HG03060 (cell line): ENCODE data around the gene CHCHD10.

Source experiments
- ATAC-seq: cut with Tn5 transposase; IDR thresholded peaks from one replicate; pipeline ENCODE4 v1.9.1; 2021; ENCODE audit warnings: low read depth, moderate number of reproducible peaks; ENCODE audit not compliant: unreplicated experiment

CHCHD10 gene

DNA sequence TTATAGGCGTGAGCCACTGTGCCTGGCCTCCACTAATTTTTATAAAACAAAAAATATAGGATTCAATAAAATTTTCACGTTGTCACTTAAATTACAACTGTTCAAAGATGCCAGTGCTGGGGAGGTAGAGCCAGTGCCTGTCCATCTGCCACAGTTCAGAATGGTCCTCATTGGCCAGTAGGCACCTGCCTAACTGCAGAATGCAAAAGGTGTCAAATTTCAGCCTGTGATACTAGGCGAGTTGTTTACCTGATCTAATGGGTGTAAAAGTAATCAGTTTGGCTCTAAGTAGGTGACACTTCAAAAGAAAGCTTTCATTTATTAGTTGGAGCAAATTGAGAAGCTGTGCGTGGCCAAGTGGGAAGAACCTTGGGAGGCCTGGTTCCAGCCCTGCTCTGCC is 21.3 kb upstream of the CHCHD10 start:
- no peak for ATAC-seq

DNA sequence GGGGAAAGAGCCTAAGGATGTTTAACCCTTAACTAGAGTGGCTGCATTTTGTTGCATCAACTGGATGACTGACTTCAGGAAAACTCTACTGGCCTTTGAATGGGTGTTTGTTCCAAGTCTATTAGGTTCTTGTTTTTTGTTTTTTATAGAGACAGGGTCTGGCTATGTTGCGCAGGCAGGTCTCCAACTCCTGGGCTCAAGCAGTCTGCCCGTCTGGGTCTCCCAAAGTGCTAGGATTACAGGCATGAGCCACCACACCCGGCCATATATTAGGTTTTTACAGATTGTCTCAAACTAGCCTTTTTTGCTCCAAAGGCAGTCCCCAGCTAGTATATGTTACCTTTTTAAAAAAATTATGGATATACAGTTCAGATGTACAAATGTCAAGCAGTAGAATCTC is 20.1 kb upstream of the CHCHD10 start:
- ATAC-seq, result no peak

DNA sequence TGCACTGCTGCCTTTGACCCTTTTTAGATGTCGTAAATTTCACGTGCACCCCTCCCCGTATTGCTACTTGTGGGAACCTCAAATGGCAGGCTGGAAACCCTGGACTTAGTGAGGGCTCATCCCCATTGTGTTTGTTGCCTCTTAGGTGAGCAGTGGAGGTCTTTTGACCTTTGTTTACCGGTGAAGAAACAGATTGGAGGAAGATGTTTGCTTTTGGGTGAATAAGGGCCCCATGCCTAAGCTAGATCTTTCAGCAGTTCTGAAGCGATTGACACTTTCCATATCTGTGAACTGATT is 19.8 kb upstream of the CHCHD10 start:
- ATAC-seq, result no peak

DNA sequence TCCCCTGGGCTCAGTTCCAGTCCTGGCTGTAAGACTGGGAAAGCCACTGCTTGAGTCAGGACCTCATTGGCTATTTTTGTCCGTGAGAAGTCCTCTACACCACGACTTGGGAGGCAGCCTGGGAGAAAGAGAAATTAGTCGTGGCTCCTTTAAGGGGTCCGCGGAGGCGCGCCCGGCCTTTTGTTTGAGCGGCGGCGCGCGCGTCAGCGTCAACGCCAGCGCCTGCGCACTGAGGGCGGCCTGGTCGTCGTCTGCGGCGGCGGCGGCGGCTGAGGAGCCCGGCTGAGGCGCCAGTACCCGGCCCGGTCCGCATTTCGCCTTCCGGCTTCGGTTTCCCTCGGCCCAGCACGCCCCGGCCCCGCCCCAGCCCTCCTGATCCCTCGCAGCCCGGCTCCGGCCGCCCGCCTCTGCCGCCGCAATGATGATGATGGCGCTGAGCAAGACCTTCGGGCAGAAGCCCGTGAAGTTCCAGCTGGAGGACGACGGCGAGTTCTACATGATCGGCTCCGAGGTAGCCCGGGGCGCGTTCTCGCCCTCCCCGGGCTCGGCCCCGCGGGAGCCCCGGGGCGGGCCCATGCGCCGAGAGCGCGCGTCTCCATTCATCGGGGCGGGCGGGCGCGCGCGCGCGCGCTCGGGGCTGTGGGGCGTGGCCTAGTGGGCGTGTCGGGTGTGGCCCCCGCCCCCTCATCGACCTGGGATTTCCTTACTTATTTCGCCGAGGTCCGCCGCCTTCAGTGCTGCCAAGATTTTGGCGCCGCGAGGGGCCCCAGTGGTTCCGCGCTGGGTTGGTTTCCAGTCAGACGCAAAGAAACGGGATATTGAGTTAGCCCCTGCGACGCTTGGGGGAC is 19.2 kb upstream of the CHCHD10 start, which contains the start of gene SMARCB1:
Gene SMARCB1, plus strand, starts transcription at position 215 of the 848 bp plus-strand sequence. Its CDS starts 204 bp downstream, at position 419.
- ATAC-seq, result peak; percentile 44

DNA sequence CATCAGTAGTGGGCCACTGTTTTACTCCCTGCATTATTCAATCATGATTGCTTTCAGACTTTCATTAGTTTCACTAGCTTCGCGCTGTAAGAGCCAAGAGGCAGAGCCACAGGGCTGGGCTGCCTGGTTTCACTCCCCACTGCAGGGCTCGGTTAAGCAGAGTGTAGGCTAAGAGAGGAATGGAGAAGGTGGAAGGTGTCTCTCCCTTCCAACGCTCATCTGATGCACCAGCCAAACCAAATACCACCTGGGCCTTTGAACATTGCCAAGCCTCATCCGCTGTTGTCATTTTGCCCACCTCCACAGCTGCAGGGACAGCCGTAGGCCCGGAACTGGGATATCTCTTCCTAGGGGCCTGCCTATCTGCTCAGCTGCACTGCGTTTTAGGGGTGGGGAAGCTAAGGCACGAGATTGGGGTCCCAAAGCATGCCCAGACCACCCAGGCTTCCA is 18.5 kb upstream of the CHCHD10 start:
- ATAC-seq, result no peak

DNA sequence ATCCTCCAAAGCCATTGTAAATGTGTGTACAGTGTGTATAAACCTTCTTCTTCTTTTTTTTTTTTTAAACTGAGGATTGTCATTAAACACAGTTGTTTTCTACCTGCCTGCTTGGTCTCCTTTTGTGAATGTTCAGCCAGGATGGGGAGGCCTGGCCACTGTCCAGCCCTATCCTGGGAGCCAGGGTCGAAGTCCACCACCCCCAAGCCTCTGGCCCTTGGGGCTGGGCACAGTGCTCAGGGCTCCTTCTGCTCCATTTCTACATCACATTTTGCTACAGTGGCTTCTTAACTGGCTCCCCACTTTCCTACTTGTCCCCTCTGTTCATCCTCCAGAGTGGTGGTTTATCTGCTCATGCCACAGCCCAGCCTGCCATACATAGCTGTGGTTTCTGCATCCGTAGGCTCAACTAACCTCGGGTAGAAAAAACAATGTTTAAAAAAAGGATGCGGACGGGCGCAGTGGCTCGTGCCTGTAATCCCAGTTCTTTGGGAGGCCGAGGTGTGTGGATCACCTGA is 16.5 kb upstream of the CHCHD10 start:
- ATAC-seq, result no peak

DNA sequence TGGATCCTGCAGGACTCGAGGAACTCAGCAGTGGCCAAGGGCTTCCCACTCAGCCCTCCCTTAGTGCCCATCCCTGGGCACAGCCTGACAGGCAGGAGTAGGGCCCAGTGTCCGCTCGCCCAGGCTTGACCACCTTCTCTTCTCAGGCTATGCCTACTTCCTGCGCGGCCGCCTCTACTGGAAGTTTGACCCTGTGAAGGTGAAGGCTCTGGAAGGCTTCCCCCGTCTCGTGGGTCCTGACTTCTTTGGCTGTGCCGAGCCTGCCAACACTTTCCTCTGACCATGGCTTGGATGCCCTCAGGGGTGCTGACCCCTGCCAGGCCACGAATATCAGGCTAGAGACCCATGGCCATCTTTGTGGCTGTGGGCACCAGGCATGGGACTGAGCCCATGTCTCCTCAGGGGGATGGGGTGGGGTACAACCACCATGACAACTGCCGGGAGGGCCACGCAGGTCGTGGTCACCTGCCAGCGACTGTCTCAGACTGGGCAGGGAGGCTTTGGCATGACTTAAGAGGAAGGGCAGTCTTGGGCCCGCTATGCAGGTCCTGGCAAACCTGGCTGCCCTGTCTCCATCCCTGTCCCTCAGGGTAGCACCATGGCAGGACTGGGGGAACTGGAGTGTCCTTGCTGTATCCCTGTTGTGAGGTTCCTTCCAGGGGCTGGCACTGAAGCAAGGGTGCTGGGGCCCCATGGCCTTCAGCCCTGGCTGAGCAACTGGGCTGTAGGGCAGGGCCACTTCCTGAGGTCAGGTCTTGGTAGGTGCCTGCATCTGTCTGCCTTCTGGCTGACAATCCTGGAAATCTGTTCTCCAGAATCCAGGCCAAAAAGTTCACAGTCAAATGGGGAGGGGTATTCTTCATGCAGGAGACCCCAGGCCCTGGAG is 15.7 kb upstream of the CHCHD10 start:
- ATAC-seq, result no peak

DNA sequence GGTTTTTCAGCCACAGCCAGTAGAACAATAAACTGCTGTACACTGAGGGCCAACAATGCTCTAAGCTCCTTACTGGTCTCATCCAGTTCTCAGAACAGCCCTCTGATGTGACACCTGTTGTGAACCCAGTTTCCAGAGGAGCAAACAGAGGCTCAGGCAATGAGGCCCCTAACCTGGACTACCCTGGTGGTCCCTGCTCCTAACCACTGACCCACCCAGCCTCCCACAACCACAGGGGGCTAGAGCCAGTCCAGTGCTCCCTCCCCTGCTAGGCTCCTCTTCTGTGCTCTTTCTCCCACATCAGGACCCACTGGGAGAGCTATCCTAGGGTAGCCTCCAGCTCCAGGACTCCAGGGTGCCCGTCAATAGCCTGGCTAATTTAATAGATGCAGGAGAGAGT is 14.9 kb upstream of the CHCHD10 start:
- ATAC-seq, result no peak

DNA sequence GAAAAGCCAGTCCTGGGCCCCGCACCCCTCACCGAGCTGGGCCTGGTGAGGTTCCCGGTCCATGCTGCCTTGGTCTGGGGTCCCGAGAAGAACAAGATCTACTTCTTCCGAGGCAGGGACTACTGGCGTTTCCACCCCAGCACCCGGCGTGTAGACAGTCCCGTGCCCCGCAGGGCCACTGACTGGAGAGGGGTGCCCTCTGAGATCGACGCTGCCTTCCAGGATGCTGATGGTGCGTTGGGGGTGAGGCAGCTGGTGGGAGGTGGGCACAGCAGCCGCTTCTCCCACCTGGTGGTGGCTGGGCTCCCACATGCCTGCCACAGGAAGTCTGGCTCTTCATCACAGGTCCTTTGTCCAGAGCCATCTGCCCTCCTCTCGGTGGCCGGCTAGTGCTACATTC is 14.5 kb upstream of the CHCHD10 start:
- ATAC-seq, result no peak

DNA sequence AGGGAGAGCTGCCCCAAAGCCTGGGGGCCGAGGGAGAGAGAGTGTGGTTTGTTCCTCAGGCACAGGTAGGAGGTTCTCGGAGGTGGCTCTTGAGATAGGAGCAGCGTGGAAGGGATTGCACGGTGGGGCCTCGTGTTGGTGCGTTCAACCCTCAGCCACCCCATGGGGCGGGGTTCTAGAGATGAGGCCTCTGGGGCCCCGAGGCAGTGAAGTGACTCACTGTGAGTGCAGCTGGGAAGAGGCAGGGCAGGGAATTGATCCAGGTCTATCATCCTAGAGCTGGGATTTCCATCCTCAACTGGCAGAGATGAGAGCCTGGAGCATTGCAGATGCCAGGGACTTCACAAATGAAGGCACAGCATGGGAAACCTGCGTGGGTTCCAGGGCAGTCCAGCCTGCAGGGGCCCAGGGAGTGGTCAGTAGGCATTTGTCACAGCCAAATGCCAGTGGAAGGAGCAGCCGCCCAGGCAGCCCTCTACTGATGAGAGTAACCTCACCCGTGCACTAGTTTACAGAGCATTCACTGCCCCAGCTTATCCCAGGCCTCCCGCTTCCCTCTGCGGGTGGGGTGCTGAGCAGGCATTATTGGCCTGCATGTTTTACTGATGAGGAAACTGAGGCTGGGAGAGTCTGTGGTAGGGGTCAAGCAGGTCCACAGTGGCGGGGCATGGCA is 13.9 kb upstream of the CHCHD10 start:
- no peak for ATAC-seq

DNA sequence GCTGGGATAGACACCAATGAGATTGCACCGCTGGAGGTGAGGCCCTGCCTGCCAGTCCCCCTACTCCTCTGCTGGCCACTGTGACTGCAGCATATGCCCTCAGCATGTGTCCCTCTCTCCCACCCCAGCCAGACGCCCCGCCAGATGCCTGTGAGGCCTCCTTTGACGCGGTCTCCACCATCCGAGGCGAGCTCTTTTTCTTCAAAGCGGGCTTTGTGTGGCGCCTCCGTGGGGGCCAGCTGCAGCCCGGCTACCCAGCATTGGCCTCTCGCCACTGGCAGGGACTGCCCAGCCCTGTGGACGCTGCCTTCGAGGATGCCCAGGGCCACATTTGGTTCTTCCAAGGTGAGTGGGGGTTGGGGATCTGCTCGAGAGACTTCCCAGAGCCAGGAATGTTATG is 13.3 kb upstream of the CHCHD10 start:
- ATAC-seq, result no peak

DNA sequence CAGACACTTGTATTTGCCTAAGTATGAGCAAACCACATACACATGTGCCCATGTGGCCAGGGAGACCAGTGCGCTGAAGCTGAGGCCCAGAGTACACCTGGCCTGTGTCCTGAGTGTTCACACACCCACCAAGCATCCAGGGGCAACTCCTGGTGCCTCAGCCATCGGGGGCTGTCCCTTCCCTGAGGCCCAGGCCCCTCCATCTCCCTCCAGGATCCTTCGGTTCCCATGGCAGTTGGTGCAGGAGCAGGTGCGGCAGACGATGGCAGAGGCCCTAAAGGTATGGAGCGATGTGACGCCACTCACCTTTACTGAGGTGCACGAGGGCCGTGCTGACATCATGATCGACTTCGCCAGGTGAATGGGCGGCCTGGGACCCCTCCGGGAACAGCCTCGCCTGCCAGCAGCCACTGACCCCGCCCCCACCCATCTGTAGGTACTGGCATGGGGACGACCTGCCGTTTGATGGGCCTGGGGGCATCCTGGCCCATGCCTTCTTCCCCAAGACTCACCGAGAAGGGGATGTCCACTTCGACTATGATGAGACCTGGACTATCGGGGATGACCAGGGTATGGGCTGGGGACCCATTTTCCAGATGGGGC is 12.5 kb upstream of the CHCHD10 start:
- ATAC-seq, result no peak

DNA sequence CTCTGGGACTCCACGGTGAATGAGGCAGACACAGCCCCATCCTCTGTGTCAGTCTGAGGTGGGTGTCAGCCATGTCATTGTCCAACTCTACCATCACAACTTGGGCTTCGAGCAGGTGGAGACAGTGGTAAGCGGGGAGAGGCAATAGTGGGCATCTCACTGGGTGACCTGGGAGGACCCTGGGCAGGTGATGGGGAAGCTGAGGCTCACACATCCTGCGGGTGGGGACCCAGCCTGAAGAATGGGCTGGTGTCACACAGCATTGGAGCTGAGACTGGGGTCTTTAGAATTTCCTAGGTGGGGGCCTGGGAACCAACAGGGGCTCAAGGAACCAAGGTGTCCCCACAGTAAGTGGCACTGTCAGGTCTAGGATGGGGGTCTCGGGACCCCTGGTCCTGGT is 12.0 kb upstream of the CHCHD10 start:
- ATAC-seq, result no peak

DNA sequence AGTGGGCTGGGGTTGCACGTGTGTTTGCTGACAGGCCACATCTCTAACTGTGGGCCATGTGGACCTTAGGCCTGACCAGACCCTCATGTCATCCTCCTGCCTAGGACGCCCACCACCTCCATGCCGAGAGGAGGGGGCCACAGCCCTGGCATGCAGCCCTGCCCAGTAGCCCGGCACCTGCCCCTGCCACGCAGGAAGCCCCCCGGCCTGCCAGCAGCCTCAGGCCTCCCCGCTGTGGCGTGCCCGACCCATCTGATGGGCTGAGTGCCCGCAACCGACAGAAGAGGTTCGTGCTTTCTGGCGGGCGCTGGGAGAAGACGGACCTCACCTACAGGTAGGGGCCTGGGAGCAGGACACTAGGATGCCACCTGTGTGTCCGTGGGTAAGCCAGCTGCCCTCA is 11.3 kb upstream of the CHCHD10 start:
- no peak for ATAC-seq

DNA sequence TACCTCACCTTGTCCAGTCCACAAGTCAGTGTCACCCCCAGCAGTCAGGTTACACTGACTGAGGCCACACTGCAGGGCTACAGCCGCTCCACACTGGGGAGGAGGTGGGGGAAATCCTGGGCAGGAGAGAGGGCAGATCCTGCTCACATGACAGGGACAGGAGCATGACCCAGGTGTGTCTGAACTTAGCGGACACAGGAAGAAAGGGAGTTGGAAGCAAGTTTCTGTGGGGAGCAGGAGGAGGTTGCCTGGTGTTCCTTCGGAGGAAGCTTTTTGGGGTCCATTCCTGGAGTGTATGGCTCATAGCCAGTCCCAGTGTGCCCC is 10.8 kb upstream of the CHCHD10 start:
- no peak for ATAC-seq

DNA sequence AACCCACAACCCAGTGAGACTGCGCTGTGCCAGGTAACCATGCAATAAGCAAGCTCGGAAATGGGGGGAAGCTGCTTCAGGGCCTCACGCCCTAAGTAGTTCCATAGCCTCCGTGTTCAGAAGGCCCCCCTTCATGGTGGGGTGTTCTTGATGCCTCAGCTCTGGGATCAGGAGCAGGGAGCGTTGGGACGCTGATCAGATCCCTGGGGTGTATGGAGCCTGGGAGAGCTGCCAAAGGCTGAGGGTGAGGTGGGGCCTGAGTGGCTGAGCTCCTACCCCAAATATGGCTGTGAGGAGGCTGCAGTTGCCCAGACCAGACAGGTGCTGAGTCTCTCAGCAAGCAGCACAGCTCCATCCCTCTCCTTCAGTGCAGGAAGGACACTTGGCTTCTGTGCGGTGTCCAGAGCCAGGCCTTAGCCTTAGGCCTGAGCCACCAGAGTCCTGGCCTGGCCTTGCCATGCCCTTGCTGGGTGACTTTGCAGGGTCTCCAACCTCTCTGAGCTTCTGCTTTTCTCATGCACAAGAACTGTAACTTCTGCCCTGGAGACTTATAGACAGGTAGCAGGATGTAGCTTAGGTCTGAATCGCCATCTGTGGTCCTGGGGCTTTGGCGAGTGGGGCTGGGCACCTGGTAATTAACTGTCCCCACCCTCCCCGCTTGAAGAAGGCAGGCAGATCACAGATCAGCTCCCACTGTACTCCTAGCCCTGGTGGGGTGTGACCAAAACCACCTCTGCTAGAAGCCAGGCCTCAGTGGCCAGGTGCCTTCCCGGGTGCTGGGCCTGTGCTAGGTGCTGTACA is 10.2 kb upstream of the CHCHD10 start:
- no peak for ATAC-seq

DNA sequence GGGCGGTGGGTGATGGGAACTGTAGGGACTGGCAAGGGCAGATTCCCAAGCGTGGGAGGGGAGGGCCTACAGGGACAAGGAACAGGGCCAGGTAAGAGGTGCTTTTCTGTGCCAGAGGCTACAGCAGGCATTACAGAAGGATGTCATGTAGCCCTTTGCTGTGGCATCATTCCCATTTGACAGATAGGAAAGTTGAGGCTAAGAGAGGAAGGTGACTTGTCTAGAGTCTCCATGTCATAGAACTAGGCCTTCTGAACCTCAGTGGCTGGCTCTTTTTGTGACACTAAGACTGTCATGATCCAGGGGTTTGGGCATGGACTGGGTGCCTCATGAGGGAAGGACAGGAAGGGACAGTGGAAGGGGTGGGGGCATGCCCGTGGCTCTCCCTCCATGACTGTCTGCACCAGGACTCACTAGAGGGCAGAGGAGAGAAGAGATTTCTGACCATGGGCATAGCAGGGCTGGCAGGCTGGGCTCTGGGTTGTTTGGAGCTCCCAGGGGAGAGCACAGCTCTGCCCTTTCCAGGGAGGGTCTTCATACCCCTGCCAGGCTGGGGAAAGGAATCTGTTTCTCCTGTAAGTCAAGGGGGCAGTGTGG is 8.1 kb upstream of the CHCHD10 start:
- ATAC-seq, result no peak

DNA sequence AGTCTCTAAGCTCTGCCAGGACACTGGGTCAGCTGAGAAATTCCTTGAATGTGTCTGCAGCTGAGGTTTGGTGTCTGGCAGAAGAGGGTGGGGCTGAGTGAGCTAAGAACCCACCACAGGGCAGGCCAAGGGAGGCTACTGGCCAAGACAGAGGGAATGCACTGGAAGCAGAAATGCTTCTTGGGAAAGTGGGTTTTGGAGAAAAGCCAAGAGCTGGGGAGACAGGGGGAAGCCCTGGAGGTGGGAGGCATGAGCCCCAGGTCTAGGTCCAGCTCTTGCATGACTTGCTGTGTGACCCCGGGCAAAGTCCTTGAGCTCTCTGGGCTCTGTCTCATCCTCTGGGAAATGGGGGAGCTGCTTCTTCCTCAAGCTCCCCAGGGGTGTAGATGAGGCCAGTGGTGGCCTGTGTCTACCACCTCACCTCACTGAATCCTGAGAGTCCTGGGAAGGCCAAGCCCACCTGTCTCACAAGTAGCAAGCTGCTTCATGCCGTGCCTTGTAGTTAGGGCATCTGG is 7.2 kb upstream of the CHCHD10 start:
- ATAC-seq, result no peak
